Pulmonary artery endothelial cell (primary cell): Measurements from ENCODE around the gene CTNNA1. TPM values are rescaled to one million over a fixed set of nuclear protein-coding genes. Genes with fewer than 3 reads are reported as not detected.
"Not testable (repeated sequence)": the region's sequence is repeated elsewhere in the genome, so short reads cannot be mapped to it uniquely, and the experiment has no call there.

Source experiments
- DNase-seq: peaks from one replicate; pipeline ENCODE4 v3.0.0-alpha.2; 2011; ENCODE audit warnings: low read depth, low spot score
- total RNA-seq: library from RNA; depleted of rRNA; stranded (reverse); fragments of >200 nt; gene quantifications from 2 replicates; pipeline ENCODE4 v1.2.3, GENCODE V29; 2014

CTNNA1 gene
- total RNA-seq, 1 donor from 2014 or later = 572 TPM

DNA sequence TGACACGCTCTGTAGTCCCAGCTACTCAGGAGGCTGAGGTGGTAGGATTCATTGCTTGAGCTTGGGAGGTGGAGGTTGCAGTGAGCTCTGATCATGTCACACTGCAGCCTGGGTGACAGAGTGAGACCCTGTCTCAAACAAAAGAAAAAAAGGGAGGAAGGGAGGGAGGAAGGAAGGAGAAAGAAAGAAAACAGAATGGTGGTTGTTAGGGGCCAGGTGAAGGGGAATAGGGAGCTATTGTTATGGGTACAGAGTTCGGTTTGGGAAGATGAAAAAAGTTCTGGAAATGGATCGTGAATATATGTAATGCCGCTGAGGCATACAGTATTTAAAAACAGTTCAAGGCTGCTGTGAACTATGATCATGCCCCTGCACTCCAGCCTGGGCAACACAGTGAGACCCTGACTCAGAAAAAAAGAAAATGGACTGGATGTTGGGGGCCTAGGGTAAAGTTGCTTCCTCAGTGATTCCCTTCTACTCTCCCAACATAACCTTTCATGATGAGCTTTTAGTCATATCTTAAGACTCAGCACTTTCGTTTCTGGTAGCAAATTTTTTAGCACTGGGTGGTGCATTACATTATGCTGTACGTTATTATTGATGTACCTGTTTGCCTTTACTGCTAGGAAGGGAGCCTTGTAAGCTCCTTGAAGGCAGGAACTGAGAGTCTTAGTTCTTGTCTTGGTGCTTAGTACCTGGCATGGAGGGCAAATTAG, 4.0 kb downstream of the CTNNA1 start:
- DNase-seq = no peak

- DNase-seq = no peak
Observed at GRCh38 chr5:138760448-138761110, 7.4 kb downstream of the CTNNA1 start.

DNA sequence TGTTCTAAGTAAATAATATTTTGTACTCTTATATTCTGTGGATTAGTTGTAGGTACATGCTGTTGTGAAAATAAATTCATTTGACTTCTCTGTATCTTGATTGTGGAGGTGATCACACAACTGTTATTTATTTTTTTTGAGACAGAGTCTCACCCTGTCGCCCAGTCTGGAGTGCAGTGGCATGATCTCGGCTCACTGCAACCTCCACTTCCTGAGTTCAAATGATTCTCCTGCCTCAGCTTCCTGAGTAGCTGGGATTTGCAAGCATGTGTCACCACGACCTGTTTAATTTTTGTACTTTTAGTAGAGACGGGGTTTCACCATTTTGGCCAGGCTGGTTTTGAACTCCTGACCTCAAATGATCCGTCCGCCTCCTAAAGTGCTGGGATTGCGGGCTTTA, 7.9 kb downstream of the CTNNA1 start:
- DNase-seq = not testable (repeated sequence)

DNA sequence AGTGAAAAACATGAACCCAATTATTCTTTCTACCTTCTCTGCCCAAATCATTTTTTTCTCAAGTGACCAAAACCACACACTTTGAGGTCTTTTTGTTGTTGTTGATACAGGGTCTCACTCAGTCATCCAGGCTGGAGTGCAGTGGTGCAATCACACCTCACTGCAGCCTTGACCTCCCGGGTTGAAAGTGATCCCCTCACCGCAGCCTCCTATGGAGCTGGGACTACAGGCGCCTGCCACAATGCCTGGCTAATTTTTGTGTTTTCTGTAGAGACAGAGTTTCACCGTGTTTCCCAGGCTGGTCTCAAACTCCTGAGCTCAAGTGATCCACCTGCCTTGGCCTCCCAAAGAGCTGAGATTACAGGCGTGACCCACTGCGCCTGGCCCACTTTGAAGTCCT, 8.4 kb downstream of the CTNNA1 start:
- not testable (repeated sequence) for DNase-seq

DNA sequence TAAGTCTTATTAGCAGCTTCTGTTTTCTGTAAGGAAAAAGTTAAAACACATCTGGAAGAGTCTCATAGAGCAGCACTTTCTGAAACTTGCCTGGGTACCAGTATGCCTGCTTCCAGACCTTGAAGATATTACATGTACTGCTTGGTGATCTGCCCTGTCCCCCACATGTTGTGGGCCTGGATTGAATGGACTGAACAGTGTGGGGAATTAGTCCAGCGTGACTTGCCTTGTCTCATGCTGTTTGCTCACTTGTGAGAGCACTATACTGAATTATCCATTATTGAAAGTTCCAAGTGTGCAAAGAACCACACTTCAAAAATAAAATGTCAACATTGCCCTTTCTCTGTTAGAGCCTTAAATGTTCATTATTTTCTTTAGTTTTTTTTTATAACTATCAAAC, 8.9 kb downstream of the CTNNA1 start:
- DNase-seq = no peak

GRCh38 chr5:138763037-138763778, 10.0 kb downstream of the CTNNA1 start:
- no peak for DNase-seq

DNA sequence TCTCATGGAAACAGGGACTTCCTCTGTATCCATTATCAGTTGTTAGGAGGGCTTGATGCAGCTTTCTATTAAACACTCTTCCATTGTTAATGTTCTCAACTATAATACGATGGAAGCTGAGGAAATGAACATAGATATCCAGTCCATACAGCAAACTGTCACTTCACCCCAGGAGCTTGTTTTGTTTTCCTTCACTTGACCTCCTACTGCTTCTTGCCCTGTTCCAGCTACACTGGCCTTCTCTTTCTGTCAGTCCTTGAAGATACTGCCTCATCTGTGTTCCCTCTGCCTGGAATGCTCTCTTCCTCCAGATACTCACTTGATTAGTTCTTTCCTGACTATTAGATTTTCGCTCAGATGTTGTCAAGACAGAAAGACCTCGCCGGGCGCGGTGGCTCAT, 17.1 kb downstream of the CTNNA1 start:
- no peak for DNase-seq

DNA sequence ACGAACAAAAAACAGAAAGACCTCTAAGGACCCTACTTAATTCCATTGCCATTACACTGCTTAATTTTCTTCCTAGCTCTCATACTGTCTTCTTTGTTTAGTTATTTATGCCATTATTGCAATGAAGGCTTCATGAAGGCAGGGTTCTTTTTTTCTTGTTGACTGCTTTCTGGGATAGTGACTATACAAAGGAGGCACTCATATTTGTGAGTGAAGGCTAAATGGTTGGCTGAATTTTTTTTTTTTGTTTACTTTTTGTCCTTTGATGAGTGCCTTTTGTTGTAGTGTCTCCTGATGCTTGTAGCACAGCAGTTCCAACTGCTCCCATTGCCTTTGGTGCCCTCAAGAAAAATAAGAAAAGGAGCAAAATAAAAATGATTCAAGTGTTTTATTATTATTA, 17.8 kb downstream of the CTNNA1 start:
- DNase-seq = no peak

DNA sequence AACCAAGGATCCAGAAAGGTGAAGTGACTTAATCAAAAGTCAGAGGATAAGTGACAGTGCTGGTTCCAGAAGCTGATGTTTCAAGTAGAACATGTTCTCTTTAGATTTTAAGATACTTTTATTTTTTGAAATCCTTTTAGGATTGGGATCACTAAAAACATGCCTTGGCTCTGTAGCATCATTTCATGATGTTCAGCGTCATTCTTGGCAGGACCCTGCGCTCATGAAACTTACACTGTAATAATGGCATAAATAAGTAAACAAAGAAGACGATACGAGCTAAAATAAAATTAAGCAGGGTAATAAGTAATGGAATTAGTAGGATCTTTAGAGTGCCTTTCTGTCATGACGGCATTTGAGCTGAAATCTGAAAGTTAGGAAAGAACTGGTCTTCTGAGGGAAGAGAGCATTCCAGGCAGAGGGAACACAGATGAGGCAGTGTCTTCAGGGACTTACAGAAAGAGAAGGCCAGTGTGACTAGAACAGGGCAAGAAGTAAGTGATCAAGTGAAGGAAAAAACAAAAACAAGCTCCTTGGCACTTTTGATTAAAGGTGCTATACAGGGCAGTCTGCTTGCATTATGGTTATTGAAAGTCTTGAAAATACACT, 19.9 kb downstream of the CTNNA1 start:
- no peak for DNase-seq

GRCh38 chr5:138773624-138774023, 20.4 kb downstream of the CTNNA1 start:
- not testable (repeated sequence) for DNase-seq

GRCh38 chr5:138775034-138775433, 21.8 kb downstream of the CTNNA1 start:
- no peak for DNase-seq

DNA sequence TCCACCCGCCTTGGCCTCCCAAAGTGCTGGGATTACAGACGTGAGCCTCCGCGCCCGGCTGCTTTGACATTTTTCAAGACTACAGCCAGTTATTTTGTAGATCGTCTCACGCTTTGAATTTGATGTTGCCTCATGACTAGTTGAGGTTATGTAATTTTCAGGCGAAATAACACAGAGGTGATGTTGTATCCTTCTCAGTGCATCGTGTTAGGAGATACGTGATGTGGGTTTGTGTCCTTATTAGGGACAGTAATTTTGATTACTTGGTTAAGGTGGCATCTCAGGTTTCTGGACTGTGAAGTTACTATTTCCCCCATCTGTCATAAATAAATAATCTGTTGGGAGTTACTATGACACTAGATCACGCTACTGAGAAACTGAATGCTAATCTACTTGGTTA, 25.0 kb downstream of the CTNNA1 start:
- DNase-seq = no peak

DNA sequence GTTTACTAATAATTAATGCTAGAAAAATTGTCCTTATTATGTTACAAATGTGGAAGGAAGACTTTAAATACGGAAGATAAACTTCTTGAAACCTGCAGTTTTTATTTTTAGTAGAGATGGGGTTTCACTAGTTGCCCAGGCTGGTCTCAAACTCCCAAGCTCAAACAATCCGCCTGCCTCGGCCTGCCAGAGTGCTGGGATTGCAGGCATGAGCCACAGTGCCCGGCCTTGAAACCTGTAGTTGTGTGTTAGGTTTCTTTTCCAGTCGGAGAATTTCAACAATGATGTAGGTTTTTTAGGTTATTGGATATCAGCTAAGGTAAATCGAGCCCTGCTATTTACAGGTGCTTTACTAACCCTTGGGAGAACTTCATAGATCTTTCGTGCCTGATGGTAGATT, 30.8 kb downstream of the CTNNA1 start:
- DNase-seq = no peak

DNA sequence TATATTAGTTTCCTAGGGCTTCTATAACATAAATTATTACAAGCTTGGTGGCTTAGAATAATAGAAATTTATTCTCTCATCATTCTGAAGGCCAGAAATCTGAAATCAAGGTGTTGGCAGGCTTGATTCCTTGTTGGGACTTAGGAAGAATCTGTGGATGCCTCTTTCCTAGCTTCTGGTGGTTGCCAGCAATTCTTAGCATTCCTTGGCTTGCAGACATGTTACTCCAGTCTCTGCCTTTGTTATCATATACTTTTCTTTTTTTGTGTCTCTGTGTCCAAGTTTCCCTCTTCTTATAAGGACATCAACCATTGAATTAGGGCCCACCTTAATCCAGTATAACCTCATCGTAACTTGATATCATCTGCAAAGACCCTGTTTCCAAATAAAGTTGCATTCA, 31.4 kb downstream of the CTNNA1 start:
- DNase-seq = no peak

GRCh38 chr5:138789771-138790242, 36.6 kb downstream of the CTNNA1 start:
- peak; percentile 7 for DNase-seq

DNA sequence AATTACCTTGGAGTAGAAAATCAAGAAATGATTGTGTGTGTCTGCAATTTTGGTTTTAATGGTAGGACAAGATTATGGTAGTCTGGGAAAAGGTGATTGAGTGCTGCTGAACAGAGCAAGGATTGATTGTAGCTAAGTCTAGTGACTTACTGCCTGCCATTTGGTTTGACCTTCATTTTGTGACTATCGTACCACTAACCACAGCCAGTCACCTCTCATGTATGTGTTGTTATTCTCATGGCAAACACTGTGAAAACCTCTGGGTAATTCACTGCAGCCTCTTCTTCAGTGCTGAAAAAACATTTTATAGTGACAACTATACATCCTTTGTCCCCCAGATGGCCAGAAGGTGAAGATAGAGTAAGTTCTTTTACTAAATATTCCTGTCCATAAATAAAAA, 37.5 kb downstream of the CTNNA1 start:
- DNase-seq = no peak

DNA sequence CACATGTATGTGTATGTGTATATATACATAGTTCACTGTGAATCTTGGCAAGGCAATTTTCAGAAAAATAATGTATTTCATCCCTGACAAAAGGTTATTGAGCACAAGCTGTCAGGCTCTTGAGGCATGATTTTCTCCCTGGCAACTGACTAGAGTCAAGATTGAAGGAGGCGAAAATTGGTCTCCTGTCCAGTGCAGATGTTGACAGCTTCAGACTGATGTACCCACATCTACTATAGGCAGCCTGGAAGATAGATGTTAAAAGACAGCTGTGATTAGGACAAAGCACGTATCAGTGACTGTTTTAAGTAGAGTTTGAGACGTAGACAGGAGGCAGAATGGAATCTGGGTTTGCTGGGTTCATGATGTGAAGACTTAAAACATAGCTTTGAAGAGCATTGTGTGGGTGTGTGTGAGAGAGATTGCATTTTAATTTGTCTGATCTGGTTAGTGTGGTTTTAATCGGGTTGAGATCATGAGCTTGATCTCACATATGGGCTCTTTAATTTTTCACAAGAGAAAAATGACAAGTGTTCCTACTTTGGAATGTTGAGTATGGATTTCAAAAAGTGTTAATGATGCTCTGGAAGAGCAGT, 39.1 kb downstream of the CTNNA1 start:
- DNase-seq = no peak

- no peak for DNase-seq
Observed at GRCh38 chr5:138793575-138793974, 40.4 kb downstream of the CTNNA1 start.

DNA sequence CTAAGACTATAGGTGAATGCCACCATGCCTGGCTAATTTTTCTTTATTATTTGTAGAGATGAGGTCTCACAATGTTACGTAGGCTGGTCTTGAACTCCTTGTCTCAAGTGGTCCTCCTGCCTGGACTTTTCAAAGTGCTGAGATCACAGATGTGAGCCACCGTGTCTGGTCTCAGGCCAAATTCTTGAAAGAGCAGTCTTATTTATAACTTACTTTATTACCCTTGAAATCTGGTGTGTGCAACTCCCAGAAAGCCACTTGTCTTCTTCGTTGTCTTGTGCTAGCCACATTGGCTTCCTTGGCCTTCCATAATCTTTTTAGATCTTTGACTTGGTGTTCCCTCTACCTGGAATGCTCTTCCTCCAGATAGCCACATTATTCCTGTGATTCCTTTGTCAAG, 50.1 kb downstream of the CTNNA1 start:
- no peak for DNase-seq

- DNase-seq = no peak
Observed at GRCh38 chr5:138803935-138804334, 50.7 kb downstream of the CTNNA1 start.

- DNase-seq = no peak
Observed at GRCh38 chr5:138805096-138805495, 51.9 kb downstream of the CTNNA1 start.

DNA sequence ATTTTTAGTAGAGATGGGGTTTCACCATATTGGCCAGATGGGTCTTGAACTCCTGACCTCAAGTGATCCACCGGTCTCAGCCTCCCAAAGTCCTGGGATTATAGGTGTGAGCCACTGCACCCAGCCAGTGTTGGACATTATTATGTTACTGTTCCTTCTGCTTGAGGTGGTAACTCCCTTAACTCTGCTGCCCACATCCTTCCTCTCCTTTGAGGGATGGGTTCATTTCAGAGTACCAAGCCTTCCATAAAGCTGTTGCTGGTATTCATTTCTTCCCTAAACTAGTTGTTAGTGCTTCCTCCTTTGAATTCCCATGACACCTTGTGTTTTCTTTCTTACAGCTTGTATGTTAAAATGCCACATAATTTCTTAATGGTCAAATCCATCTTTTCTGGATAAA, 54.0 kb downstream of the CTNNA1 start:
- no peak for DNase-seq
